ENCODE results near the gene UBE2F. TPM values are rescaled to one million over a fixed set of nuclear protein-coding genes. Genes with fewer than 3 reads are reported as not detected.

The UBE2F gene
- total RNA-seq, 2 experiments from 2014 or later, result 19.9 to 27.1 TPM

- H4K20me1 ChIP-seq (ENCODE audit: insufficient read depth, low read length), result no peaks in the 10 kb centered on the region
- no peak overlapping the region for H3K4me3 ChIP-seq (ENCODE audit: low read depth, low read length, poor library complexity, severe bottlenecking)
- H3K4me1 ChIP-seq (ENCODE audit: insufficient read depth, low read length, poor library complexity, severe bottlenecking), result no peaks in the 10 kb centered on the region
- no peak overlapping the region for H3K4me2 ChIP-seq (ENCODE audit: low read length)
- intact Hi-C loops (cut with micrococcal nuclease; ENCODE audit: unreplicated experiment), result no loop called here
- DNase-seq (ENCODE audit: low spot score), result no peak
- ChIA-PET CTCF (ENCODE audit: unreplicated experiment) (interaction anchor here (0.5 kb wide), 1 partner anchor 397 kb away, joined by 3 read pairs; no protein-coding TSS in a partner anchor), POLR2A (no interaction called here)
- no peaks in the 10 kb centered on the region for H3K9me3 ChIP-seq (ENCODE audit: low read length)
- H3K9me2 ChIP-seq (ENCODE audit: insufficient read depth, low read length), result no peaks in the 10 kb centered on the region
- no peaks in the 10 kb centered on the region for H3K79me2 ChIP-seq (ENCODE audit: insufficient read depth, low read depth, low read length)
- no peak overlapping the region for H3K27ac ChIP-seq (ENCODE audit: low read depth, low read length, poor library complexity, severe bottlenecking)
- no peak for TF ChIP-seq CTCF (conservative IDR thresholded peaks at IDR 0.05; ENCODE audit: low read length)
- TF ChIP-seq EZH2phosphoT487 (IDR thresholded peaks at IDR 0.05; ENCODE audit: borderline replicate concordance, low read depth, low read length), result no peak
- H2AFZ ChIP-seq (ENCODE audit: low read length), result no peak overlapping the region
- H3K36me3 ChIP-seq (ENCODE audit: insufficient read depth, low read length), result no peaks in the 10 kb centered on the region
- BruUV-seq (replicated peaks), result no TSS peak
Measured at GRCh38 chr2:238040918-238041317, 74.1 kb downstream of the UBE2F start.

DNA sequence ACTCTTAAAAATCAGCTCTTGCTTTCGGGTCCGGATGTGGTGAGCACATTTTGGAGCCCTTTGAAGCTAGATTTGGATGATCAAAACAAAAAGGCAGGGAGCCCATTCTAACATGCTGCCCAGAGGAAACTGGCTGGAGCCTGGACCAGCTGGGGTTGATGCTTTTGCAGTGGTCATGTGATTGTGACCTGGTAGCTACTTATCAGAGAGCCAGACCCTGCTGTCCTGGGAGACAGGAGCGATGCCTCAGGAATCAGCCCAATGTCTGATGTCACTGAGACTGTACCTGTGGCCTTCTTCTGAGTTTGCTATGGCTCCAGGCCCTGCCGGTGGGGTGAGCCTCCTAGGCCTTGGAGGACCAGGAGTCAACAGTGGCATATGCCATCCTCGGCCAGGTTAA lies 75.3 kb downstream of the UBE2F start:
- Histone ChIP-seq H2AFZ (ENCODE audit: low read length) (no peak overlapping the region), H3K9me3 (ENCODE audit: low read length) (no peaks in the 10 kb centered on the region), H3K4me2 (ENCODE audit: low read length) (no peak overlapping the region), H3K4me1 (ENCODE audit: insufficient read depth, low read length, poor library complexity, severe bottlenecking) (no peaks in the 10 kb centered on the region), H3K9me2 (ENCODE audit: insufficient read depth, low read length) (no peaks in the 10 kb centered on the region), H3K27ac (ENCODE audit: low read depth, low read length, poor library complexity, severe bottlenecking) (no peak overlapping the region), H3K79me2 (ENCODE audit: insufficient read depth, low read depth, low read length) (no peaks in the 10 kb centered on the region), H3K36me3 (ENCODE audit: insufficient read depth, low read length) (no peaks in the 10 kb centered on the region), H3K4me3 (ENCODE audit: low read depth, low read length, poor library complexity, severe bottlenecking) (no peak overlapping the region), H4K20me1 (ENCODE audit: insufficient read depth, low read length) (no peaks in the 10 kb centered on the region)
- TF ChIP-seq CTCF (conservative IDR thresholded peaks at IDR 0.05; ENCODE audit: low read length), result no peak
- TF ChIP-seq EZH2phosphoT487 (IDR thresholded peaks at IDR 0.05; ENCODE audit: borderline replicate concordance, low read depth, low read length), result no peak
- POLR2A ChIA-PET, result interaction anchor here (0.5 to 1.5 kb wide), 2 partner anchors 13 to 149 kb away, joined by 3 to 6 read pairs; no protein-coding TSS in a partner anchor
- CTCF ChIA-PET (ENCODE audit: unreplicated experiment), result no interaction called here
- intact Hi-C loops (cut with micrococcal nuclease; ENCODE audit: unreplicated experiment), result no loop called here
- BruUV-seq (replicated peaks), result no TSS peak
- DNase-seq (ENCODE audit: low spot score), result no peak

GRCh38 chr2:238042849-238043584 lies 76.2 kb downstream of the UBE2F start:
- no peak overlapping the region for H2AFZ ChIP-seq (ENCODE audit: low read length)
- no TSS peak for BruUV-seq (replicated peaks)

More at GRCh38 chr2:238042849-238043584, 76.2 kb downstream of the UBE2F start:
- intact Hi-C loops (cut with micrococcal nuclease; ENCODE audit: unreplicated experiment), result no loop called here
- POLR2A ChIA-PET, result interaction anchor here (0.6 to 1.5 kb wide), 2 partner anchors 14 to 49 kb away, joined by 3 read pairs; no protein-coding TSS in a partner anchor
- H3K4me1 ChIP-seq (ENCODE audit: insufficient read depth, low read length, poor library complexity, severe bottlenecking), result no peaks in the 10 kb centered on the region
- H3K9me2 ChIP-seq (ENCODE audit: insufficient read depth, low read length), result no peaks in the 10 kb centered on the region
- CTCF ChIA-PET (ENCODE audit: unreplicated experiment), result no interaction called here
- no peaks in the 10 kb centered on the region for H4K20me1 ChIP-seq (ENCODE audit: insufficient read depth, low read length)
- no peaks in the 10 kb centered on the region for H3K36me3 ChIP-seq (ENCODE audit: insufficient read depth, low read length)
- no peak overlapping the region for H3K4me2 ChIP-seq (ENCODE audit: low read length)
- DNase-seq (ENCODE audit: low spot score), result no peak
- no peak for TF ChIP-seq EZH2phosphoT487 (IDR thresholded peaks at IDR 0.05; ENCODE audit: borderline replicate concordance, low read depth, low read length)
- no peak for TF ChIP-seq CTCF (conservative IDR thresholded peaks at IDR 0.05; ENCODE audit: low read length)
- H3K27ac ChIP-seq (ENCODE audit: low read depth, low read length, poor library complexity, severe bottlenecking), result no peak overlapping the region
- no peaks in the 10 kb centered on the region for H3K9me3 ChIP-seq (ENCODE audit: low read length)
- H3K79me2 ChIP-seq (ENCODE audit: insufficient read depth, low read depth, low read length), result no peaks in the 10 kb centered on the region
- no peak overlapping the region for H3K4me3 ChIP-seq (ENCODE audit: low read depth, low read length, poor library complexity, severe bottlenecking)
